ENCODE measurements around the gene STPG2. TPM values are rescaled to one million over a fixed set of nuclear protein-coding genes. Genes with fewer than 3 reads are reported as not detected.

Gene STPG2
- not detected in 2 replicates for total RNA-seq (2014; rRNA removed; shearing (Covaris generic))
- total RNA-seq (2022) = not detected in 2 replicates
- percentile 19 among the genes with signal in this experiment for Bru-seq, nascent RNA
- percentile 18 among the genes with signal in this experiment for BruChase-seq, experiment 1, labeled RNA remaining after a 6-hour chase
- percentile 20 among the genes with signal in this experiment for BruChase-seq, experiment 2, labeled RNA remaining after a 2-hour chase
- long read RNA-seq, partial matches to known transcripts = 0 of 1 reads
- long read RNA-seq, other reads (novel, unspliced or antisense) = 1 of 1 reads

GRCh38 chr4:98143001-98143899, at the start of gene STPG2:
Gene STPG2 (minus strand): TSS chr4:98143476.
- Histone ChIP-seq H3K4me1 (ENCODE audit: insufficient read depth, low read length, poor library complexity, severe bottlenecking) (peaks cover 17% of the 10 kb centered on the region), H3K4me3 (ENCODE audit: low read depth, low read length, poor library complexity, severe bottlenecking) (peak within 1 kb of the TSS; percentile 72), H3K9me3 (ENCODE audit: low read length) (no peaks in the 10 kb centered on the region), H3K27ac (ENCODE audit: low read depth, low read length, poor library complexity, severe bottlenecking) (peak within 1 kb of the TSS; percentile 90), H3K36me3 (ENCODE audit: insufficient read depth, low read length) (no peaks in the 10 kb centered on the region), H3K79me2 (ENCODE audit: insufficient read depth, low read depth, low read length) (no peaks in the 10 kb centered on the region), H3K4me2 (ENCODE audit: low read length) (peak within 1 kb of the TSS; percentile 66), H2AFZ (ENCODE audit: low read length) (peak within 1 kb of the TSS; percentile 99), H4K20me1 (ENCODE audit: insufficient read depth, low read length) (no peaks in the 10 kb centered on the region), H3K9me2 (ENCODE audit: insufficient read depth, low read length) (no peaks in the 10 kb centered on the region)
- POLR2A ChIA-PET = interaction anchor here (0.6 to 1.3 kb wide), 21 partner anchors 14 to 998 kb away, joined by 3 to 5 read pairs (median 3); partner anchors contain the start of gene METAP1
- intact Hi-C loops (cut with micrococcal nuclease; ENCODE audit: unreplicated experiment) = loop anchor here (1.0 to 10.0 kb wide), 8 partner anchors 118 to 1422 kb away; partner anchors contain the start of genes ADH5, EIF4E, RAP1GDS1 and TRMT10A
- BruUV-seq (replicated peaks) = no TSS peak
- CTCF ChIA-PET (ENCODE audit: unreplicated experiment) = interaction anchor here (0.6 to 1.8 kb wide), 3 partner anchors 119 to 1260 kb away, joined by 3 to 8 read pairs (median 3); partner anchors contain the start of gene RAP1GDS1
- DNase-seq (ENCODE audit: low spot score) = peak; percentile 97
- TF ChIP-seq EZH2phosphoT487 (IDR thresholded peaks at IDR 0.05; ENCODE audit: borderline replicate concordance, low read depth, low read length) = no peak
- TF ChIP-seq CTCF (conservative IDR thresholded peaks at IDR 0.05; ENCODE audit: low read length) = peak; percentile 88

- CTCF ChIA-PET (ENCODE audit: unreplicated experiment) = no interaction called here
- H3K9me3 ChIP-seq (ENCODE audit: low read length) = no peaks in the 10 kb centered on the region
- no peak for DNase-seq (ENCODE audit: low spot score)
These were observed 42.0 kb upstream of the STPG2 start for GRCh38 chr4:98185279-98185678.

More at GRCh38 chr4:98185279-98185678, 42.0 kb upstream of the STPG2 start:
- Histone ChIP-seq H2AFZ (ENCODE audit: low read length) (no peak overlapping the region), H3K36me3 (ENCODE audit: insufficient read depth, low read length) (no peaks in the 10 kb centered on the region), H3K9me2 (ENCODE audit: insufficient read depth, low read length) (no peaks in the 10 kb centered on the region), H3K4me2 (ENCODE audit: low read length) (no peak overlapping the region), H4K20me1 (ENCODE audit: insufficient read depth, low read length) (no peaks in the 10 kb centered on the region), H3K4me1 (ENCODE audit: insufficient read depth, low read length, poor library complexity, severe bottlenecking) (no peaks in the 10 kb centered on the region), H3K79me2 (ENCODE audit: insufficient read depth, low read depth, low read length) (no peaks in the 10 kb centered on the region), H3K4me3 (ENCODE audit: low read depth, low read length, poor library complexity, severe bottlenecking) (no peak overlapping the region), H3K27ac (ENCODE audit: low read depth, low read length, poor library complexity, severe bottlenecking) (no peak overlapping the region)
- POLR2A ChIA-PET = interaction anchor here (0.7 kb wide), 2 partner anchors 13 to 14 kb away, joined by 3 read pairs; no protein-coding TSS in a partner anchor
- BruUV-seq (replicated peaks) = no TSS peak
- TF ChIP-seq EZH2phosphoT487 (IDR thresholded peaks at IDR 0.05; ENCODE audit: borderline replicate concordance, low read depth, low read length) (no peak), CTCF (conservative IDR thresholded peaks at IDR 0.05; ENCODE audit: low read length) (no peak)
- intact Hi-C loops (cut with micrococcal nuclease; ENCODE audit: unreplicated experiment) = no loop called here
